Left cardiac atrium (tissue), 4 donors: ENCODE results near the gene MXD4. TPM values are rescaled to one million over a fixed set of nuclear protein-coding genes. Genes with fewer than 3 reads are reported as not detected.
"Not testable (repeated sequence)": the region's sequence is repeated elsewhere in the genome, so short reads cannot be mapped to it uniquely, and the experiment has no call there.

Experiments used
- ATAC-seq, 2 donors: fragments of 200-7000 bp; cut with Tn5 transposase; one replicate each; pipeline ENCODE4 v1.9.1; 2020; ENCODE audit warnings: mild to moderate bottlenecking in 2 of 2, moderate library complexity in 2 of 2
- DNase-seq: peaks from one replicate; pipeline ENCODE4 v3.0.0-alpha.2; 2020
- intact Hi-C, 2 donors: fragments of 100-400 bp; cut with DNase I; formaldehyde crosslinking; loops; one replicate each; pipeline versions ENCODE4 v1.14.1 to v1.15.1; 2022 to 2023
- total RNA-seq, 2 donors: library from RNA; stranded (reverse); fragmentation: NEBNext Ultra II Directional; extraction: Animal tissue kit (Norgen Biotek cat#: 25700); gene quantifications; one replicate each; pipeline ENCODE4 v1.2.1, GENCODE V29; 2021
- donor health status: DM: no; HTN: yes; CAD: no.
- donor health status: DM: no; HTN: yes; CAD: no; lungs with severe emphysema.
- donor health status: DM: yes; HTN: yes; CAD: no.
- donor health status: Dilated cardiomyopathy.

MXD4 gene
- total RNA-seq, 2 donors from 2014 or later, result 27.7 to 46.9 TPM

DNA sequence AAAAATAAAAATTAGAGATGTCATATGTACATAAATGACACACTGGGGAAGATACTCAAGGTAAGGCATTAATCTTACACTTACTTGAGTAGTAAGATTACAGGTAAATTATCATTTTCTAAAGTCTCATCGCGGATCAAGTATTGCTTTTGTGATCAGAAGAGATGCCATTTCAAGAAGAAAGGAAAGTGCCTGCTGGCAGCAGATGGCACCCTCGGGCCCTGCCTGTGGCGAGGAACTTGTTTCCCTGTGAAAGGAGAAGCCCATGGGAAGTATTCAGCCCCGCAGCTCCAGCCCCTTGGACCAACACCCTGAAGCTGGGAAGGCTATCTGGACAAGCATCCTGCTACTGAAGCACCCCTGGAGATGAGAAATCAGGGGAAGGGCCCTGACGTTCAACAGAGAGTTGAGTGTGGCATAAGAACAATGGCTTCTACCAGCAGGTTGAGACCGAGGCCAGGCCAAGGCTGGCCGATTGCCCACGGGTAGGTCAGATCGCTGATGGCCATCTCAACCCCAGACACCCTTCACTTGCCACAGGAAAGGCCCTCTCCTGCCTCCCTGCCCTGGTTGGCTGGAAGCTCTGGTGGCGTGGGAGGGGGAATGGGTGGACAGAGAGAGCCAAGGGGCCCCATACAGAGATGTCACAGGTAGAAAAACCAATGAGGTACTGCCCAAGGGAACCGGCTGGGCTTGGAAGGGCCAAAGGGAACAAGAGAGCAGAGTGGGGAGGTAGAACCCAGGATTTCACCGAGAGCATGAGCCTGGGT lies 18.8 kb upstream of the MXD4 start:
- intact Hi-C loops, result no loop called here
- peak; percentile 12 for DNase-seq
- no peak for ATAC-seq

DNA sequence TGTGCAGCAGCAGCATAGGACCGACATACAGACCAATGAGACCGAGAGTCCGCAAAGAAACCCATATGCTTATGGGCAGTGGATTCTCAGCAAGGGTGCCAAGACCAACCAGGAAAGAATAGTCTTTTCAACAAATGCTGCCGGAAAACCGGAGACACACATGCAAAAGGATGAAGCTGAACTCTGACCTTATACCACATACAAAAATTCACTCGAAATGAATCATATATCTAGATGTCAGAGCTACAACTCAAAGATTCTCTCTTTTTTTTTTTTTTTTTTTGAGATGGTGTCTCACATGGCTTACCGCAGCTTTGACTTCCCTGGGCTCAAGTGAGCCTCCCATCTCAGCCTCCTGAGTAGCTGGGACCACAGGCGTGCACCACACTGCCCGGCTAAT lies 16.0 kb upstream of the MXD4 start:
- no peak for DNase-seq
- intact Hi-C loops, result no loop called here
- no peak for ATAC-seq

DNA sequence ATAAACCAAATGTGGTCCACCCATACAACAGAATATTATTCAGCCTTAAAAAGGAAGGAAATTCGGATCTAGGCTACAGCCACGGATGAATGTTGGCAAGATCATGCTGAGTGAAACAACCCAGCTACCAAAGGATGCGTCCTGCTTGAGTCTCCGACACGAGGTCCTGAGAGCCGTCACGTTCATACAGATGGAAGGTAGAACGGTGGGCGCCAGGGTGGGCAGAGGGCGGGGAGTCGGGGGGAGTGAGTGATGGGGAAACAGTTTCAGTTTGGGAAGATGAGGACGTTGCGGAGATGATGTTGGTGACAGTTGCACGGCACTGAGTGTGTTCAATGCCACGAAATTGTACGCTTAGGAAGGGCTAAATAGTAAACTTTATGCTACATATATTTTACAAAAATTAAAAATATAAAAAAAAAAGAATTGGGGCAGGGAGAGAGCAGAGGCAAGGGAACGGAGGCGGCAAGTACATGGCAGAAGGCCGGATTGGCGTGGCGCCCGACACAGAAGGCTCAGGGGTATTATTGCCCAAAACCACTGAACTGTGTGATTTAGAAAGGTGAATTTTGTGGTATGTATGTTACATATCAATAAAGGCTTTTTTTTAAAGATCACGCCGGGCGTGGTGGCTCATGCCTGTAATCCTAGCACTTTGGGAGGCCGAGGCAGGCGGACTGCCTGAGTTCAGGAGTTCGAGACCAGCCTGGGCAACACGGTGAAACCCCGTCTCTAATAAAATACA lies 14.8 kb upstream of the MXD4 start:
- ATAC-seq, result no peak
- intact Hi-C loops, result no loop called here
- DNase-seq, result peak; percentile 15

DNA sequence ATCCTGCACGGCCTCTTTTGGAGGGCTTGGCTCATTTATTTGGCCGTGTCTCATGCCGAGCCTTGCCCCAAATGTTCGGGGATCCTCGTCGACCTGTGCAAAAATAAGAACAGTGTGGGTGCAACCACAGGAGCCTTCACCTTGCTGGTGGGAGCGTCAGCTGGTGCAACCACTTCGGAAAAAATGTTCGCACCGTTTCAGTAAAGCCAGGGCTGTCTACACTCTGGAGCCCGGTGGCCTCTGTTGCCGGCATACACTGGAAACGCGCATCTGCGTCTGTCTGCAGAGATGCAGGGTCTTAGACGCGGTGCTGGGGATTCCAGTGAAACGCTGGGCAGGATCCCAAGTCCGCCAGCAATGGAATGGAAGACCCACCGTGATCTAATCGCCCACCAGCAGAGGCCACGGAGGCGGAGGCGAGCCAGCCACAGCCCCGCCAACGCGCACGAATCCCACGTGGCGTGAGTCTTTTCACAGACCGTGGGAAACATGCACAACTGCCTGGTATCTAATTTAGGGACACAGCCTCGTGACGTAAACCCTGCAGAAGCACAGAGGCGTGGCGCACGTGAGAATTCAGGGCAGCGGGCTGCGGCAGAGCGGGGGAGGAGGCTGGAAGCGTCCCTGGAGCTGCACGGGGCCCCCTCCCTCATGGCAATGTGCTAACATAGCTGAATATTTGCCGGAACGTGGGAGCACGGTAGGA lies 13.8 kb upstream of the MXD4 start:
- intact Hi-C loops, result no loop called here
- peak; percentile 10 for DNase-seq
- no peak for ATAC-seq

DNA sequence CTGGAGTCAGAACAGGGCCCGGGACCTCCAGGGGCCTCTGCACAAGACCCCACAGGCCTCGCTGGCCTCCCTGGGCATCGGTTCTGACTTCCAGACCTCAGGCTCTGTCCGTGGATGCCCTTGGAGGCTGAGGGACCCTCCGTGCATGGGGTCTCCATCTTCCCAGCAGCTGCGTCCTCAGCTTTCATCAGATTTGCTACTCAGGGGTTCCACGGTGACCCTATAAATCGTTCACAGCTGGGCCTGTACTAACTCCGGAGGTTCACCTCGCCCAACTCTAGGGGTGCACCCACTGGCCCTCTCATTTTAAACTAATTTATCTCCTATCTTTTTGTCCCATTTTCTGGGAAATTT lies 13.1 kb upstream of the MXD4 start:
- ATAC-seq, intact Hi-C loops, DNase-seq: not testable (repeated sequence)

DNA sequence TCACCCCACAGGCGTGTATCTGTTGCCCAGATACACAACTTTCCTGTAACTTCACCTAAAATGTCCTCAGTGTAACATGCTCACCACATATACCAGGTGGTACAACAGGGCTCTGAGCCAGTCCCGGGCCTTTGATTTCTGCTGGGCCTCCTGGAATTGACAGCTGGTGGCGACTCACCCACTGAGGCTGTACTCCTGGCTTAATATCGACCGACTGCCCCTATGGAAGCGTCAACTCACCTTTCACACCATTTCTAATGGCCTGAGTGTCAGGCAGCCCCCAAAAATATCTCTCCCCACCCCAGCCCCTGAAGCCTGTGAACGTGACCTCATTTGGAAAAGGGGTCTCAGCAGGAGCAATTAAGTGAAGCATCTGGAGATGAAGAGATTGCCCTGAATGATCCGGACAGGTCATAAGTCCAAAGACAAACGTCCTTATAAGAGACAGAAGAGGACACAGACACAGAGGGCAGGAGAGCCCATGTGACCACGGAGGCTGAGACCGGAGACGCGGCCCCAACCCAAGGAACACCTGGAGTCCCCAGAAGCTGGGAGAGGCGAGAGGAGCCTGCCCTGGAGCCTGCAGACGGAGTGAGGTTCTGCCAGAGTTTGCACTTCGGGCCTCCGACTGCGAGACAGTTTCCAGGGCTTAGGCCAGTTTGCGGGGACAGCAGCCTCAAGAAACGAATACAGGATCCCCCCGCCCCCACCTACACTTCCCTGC lies 12.6 kb upstream of the MXD4 start:
- ATAC-seq (no peak), DNase-seq (no peak)
- intact Hi-C loops, result no loop called here

DNA sequence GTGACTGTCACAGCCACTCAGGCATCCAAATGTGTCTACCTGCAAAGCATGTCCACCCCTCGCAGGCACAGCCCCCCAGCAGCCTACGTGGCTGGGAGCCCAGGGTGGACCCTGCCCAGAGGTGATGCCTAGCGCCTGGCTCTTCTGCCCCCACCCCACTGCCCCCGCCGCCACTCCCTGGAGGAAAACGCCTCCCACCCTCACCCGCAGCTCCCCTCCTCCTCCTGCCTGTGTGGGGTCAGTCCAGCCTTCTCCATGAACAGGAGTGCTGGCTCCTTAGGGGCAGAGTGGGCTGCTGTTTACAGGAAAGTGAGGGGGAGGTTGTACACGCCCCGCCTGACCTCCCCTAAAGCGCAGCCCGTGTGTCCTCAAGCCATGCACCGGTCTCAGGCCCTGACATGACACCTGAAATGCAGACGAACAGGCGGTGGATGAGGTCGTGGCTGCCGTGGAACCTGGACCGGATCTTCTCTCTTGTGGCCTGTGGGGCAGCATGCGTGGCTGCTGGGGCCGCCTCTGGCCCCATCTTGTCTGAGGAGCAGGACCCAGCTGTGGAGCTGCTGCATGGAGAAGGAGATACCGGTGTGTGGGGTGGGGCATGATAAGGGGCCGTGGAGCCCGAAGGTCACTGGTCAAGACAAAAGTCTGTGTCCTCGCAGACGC lies 11.9 kb upstream of the MXD4 start:
- intact Hi-C loops, result no loop called here
- peak; percentile 13 for DNase-seq
- no peak for ATAC-seq

DNA sequence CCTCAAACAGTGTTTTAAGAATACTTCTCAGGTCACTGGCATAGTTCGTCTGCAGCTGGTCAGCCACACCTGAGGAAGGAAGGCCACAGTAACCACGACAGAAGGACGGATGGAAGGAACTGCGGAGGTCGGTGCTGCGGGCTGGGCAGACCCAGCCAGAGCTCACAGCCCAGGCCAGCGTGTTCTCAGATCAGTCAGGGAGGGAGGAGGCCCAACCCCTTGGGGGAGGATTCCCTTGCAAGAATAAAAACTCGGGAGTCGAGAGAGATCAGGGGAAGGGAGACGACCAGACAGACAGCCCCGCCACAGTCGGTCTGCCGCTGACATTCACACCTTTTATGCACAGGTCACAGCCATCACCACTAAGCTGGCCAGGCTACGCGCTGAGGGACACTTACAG lies 11.3 kb upstream of the MXD4 start:
- peak; percentile 12 for DNase-seq
- intact Hi-C loops, result no loop called here
- ATAC-seq, result no peak

DNA sequence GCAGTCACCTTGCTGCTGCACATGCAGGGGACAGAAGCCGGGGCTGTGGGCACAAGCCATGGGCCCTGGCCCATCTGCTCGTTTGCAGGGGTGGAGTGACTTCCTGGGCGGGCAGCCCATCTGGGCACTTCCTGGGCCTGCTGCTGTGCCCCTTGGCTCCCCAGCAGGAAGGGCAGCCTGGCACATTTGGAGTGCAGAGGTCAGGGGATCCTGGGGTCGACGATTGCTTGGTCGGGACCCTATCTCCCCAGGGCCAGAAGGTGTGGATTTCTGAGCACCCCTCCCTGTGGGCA lies 10.9 kb upstream of the MXD4 start:
- intact Hi-C loops, result no loop called here
- ATAC-seq (no peak), DNase-seq (peak; percentile 12)

DNA sequence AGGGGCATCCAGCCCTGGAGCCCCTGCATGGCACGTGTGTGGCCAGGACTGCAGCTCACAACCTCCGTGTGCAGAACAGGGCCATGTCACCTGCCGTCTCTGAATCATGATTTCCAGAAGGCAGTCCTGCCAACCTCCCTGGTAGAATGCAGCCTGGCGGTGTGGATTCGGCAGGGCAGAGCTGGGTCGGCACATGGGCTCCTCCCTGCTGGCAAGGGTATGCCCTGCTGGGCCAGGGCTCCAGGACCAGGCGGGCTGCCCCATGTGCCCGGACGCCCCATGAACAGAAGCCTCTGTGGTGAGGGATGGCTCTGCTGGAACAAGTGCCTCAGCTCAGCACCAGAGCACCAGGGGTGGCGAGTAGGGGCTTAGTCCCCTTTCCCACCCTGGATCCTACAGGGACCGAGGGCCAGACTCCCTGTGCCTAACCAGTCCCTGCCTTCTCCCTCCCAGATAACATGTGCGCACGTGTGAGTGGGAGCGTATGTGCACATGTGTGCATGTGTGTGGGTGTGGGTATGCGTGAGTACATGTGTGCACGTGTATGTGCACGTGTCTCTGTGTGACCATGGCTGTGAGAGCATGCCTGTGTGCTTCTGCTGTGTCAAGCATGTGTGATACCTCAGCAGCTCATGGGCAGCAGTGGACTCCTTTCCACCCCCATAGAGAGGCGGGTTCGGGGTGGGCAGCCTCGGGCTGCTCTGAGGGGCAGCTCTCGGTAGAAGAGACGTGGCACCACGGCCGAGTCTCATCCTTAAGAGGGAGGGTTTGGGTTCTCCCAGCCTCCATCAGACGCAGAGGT lies 10.3 kb upstream of the MXD4 start:
- ATAC-seq (no peak), DNase-seq (peak; percentile 16)
- intact Hi-C loops, result no loop called here

DNA sequence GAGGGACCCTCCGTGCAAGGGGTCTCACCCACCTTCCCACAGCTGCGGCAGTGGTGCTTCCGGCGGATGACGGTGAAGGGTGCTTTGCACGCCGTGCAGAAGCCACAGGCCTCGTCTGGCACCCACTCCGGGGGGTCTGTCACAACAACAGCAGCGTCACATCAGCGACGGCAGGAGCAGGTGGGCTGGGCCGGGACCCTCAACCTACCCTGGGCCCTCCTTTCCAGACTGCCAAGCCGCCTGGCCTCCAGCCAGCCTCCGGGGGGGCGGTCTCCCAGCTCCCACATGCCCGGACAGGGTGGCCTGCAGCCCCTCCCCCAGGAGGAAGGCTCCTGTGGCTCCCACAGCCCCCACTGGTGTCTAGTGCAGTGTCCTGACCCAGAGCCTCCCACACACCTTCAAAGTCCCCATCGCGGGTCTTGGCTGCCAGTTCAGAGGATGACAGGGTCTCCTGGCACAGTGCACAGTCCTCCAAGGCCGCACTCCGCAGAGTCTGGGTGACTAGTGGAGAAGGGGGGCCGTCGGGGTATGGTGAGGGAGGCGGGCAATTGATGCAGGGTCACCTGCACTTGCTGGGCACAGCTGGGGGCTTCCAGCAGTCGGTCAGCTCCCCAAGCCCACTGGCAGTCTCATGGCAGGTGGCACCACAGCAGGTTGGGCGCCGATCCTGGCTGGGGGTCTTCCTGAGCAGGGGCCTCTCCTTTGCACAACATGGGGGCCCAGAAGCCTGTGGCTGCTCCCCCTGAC lies 9.5 kb upstream of the MXD4 start:
- DNase-seq (peak; percentile 19), ATAC-seq (no peak)
- intact Hi-C loops, result no loop called here

DNA sequence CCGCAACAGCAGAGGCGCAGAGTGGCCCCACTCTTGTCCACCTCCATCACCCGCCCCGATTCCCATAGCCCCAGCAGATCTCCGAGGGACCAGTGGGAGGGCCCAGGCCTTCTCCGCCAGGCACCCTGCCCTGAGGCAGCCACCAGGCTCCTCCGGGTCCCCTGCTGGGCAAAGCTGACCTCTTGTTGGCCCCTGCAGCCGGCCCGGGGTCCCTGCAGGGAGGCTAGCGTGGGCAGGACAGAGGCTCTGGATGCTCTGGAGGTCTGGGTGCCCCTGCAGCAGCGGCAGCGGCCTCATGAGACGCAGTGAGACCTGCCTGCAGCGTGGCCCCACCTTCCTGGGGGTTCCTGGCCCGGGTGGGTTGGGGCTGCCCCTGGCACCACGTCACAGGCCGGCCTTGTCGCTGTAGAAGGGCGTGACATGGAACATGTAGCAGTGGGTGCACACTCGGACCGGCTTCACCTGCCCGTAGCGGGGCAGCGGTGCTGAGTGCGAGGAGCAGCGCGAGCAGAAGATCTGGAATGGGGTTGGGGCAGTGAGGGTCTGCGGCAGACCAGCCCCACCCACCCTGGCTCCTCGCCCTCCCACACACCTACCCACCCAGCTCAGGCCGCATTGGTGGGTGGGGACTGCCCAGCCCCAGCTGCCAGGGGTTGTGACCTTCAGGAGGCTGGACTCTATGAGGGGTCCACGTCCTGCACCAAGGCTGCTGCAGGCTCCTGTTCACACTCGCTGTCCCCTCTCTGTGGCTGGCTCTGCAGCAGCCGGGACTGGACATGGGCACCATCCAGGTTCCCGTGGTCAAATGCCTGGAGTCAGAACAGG lies 8.6 kb upstream of the MXD4 start:
- DNase-seq, result peak; percentile 13
- no peak for ATAC-seq
- intact Hi-C loops, result no loop called here

DNA sequence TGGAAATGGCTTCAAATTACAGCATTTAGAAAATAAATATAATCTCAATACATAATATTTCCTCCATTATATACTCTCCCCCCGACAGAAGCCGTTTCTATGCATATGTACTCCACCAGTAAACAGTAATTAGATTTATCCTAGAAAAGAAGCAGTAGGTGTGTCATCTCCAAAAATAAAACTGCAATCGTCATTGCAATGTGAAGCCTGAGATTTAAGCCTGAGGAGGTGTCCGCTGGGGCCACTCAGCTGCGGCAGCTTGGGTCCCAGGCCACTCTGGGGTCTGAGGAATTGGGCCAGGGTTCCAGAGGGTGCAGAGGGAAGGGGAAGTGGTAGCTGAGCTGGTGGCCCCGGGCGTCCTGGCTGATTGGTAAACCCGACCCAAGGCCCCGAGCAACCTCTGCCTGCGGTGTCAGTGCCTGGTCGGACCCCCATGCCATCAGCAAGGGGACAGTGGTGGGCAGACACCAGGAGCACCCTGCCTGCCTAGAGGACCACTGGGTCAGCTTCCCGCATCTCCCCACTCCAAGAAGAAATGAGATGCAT lies 7.8 kb upstream of the MXD4 start:
- intact Hi-C loops, result loop anchor here in 1 of 2 donors (10.0 kb wide), 1 partner anchor 145 kb away; the partner anchor contains the start of genes CFAP99 and ZFYVE28
- DNase-seq (peak; percentile 18), ATAC-seq (no peak)

DNA sequence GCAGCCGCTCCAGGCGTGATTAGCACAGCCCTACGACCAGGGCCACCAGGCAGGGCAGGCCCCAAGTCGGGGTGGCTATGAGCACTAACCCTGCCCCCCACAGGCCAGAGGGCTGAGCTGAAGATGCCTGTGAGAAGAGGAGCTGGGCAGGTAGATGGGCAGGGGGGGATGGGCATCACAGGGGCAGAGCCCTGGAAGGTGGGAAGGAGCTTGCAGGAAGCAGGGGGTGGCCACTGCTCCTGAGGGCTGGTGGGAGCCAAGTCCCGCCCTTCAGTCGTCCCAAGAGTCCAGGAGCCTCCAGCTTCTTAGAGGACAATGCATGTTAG lies 7.3 kb upstream of the MXD4 start:
- intact Hi-C loops, result loop anchor here in 1 of 2 donors (10.0 kb wide), 1 partner anchor 146 kb away; the partner anchor contains the start of genes CFAP99 and ZFYVE28
- DNase-seq (peak; percentile 18), ATAC-seq (no peak)

DNA sequence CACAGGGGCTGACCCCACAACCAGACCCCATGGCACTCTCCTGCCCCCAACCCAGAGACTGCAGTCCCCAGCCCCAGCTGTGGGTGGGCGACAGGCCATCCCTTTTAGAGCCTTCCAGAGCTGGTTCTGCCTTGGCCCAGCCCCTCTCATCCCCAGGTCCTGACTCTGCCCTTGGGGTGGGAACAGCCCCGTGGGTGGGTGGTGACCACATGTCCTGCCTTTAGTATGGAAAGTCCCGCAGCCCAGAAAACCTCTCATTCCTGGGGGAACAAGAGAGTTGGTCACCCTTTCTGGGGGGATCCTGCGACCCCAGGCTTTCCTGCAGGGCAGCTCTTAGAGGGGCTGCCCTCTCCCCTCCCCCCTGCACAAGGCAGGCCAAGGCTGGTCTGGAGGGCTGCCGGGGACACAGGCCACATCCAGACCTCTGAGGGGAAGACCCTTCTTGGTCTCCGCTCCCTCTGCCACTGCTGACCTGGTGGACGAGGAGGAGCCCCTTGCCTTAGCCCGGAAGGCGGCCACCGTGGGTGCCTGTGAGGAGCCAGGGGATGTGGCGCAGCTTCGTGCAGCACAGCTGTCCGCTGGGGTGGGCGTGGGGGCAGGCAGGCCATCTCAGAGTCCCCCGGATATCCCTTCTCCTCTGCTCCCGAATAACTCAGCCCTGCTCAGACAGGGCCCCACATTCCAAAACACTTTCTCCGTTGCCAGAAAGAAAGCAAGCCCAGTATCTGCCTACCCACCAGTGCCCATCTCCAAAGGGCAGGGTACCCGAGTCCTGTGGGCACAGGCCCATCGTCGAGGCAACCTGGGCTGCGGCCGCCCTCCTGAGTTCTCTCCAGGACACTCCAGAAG lies 6.7 kb upstream of the MXD4 start:
- intact Hi-C loops, result loop anchor here in 1 of 2 donors (10.0 kb wide), 1 partner anchor 146 kb away; the partner anchor contains the start of genes CFAP99 and ZFYVE28
- DNase-seq (no peak), ATAC-seq (no peak)

DNA sequence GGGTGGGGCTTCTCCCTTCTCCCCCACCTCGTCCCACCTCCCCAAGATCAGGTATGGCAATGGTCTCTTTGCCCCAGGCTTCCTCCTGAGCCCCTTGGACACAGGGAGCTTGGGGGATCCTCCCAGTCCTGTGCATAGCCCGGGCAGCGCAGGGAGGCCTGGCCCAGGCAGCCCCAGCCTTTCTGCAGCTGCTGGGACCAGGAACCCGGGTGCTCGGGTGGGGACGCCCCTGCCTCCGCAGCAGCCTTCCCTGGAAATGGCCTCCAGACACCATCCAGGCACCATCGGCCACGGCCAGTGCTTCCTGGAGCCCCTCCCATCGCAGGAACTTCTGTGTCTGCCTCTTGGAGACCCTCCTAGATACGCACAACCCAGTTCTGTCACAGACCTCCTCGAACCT lies 5.9 kb upstream of the MXD4 start:
- intact Hi-C loops, result loop anchor here in 1 of 2 donors (10.0 kb wide), 1 partner anchor 147 kb away; the partner anchor contains the start of genes CFAP99 and ZFYVE28
- no peak for ATAC-seq
- no peak for DNase-seq
